ENCODE results near the gene NANS. TPM values are rescaled to one million over a fixed set of nuclear protein-coding genes. Genes with fewer than 3 reads are reported as not detected.
"Not testable (repeated sequence)": the region's sequence is repeated elsewhere in the genome, so short reads cannot be mapped to it uniquely, and the experiment has no call there.

NANS gene
- polyA plus RNA-seq, 1 donor from 2014 or later = 16.9 TPM

GRCh38 chr9:98019098-98019497 is 37.4 kb upstream of the NANS start:
- no peaks in the 10 kb centered on the region for H3K27me3 ChIP-seq (ENCODE audit: insufficient read depth, low read depth, low read length)
- H3K36me3 ChIP-seq (ENCODE audit: insufficient read depth, low read length) = no peaks in the 10 kb centered on the region
- H3K9me3 ChIP-seq (ENCODE audit: low read length) = no peaks in the 10 kb centered on the region
- no peaks in the 10 kb centered on the region for H3K79me2 ChIP-seq (replicated peaks; ENCODE audit: insufficient read depth, low read length)
- H2AFZ ChIP-seq (ENCODE audit: low read depth, low read length) = no peak overlapping the region
- H3K4me2 ChIP-seq (ENCODE audit: low read length) = no peak overlapping the region
- no peak overlapping the region for H3K9ac ChIP-seq (ENCODE audit: low read length)
- H3K4me3 ChIP-seq (ENCODE audit: low read length) = no peak overlapping the region
- H3K9me2 ChIP-seq (ENCODE audit: insufficient read depth, low read length) = no peaks in the 10 kb centered on the region
- no peak overlapping the region for H3K27ac ChIP-seq (ENCODE audit: low read length)
- H4K20me1 ChIP-seq (ENCODE audit: insufficient read depth) = no peaks in the 10 kb centered on the region
- no peaks in the 10 kb centered on the region for H3F3A ChIP-seq (ENCODE audit: insufficient read depth, low read length, poor library complexity, severe bottlenecking)
- TF ChIP-seq, protein P1, sequence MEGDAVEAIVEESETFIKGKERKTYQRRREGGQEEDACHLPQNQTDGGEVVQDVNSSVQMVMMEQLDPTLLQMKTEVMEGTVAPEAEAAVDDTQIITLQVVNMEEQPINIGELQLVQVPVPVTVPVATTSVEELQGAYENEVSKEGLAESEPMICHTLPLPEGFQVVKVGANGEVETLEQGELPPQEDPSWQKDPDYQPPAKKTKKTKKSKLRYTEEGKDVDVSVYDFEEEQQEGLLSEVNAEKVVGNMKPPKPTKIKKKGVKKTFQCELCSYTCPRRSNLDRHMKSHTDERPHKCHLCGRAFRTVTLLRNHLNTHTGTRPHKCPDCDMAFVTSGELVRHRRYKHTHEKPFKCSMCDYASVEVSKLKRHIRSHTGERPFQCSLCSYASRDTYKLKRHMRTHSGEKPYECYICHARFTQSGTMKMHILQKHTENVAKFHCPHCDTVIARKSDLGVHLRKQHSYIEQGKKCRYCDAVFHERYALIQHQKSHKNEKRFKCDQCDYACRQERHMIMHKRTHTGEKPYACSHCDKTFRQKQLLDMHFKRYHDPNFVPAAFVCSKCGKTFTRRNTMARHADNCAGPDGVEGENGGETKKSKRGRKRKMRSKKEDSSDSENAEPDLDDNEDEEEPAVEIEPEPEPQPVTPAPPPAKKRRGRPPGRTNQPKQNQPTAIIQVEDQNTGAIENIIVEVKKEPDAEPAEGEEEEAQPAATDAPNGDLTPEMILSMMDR (IDR thresholded peaks at IDR 0.05; ENCODE audit: poor library complexity, severe bottlenecking) = no peak
- TF ChIP-seq, protein P2, sequence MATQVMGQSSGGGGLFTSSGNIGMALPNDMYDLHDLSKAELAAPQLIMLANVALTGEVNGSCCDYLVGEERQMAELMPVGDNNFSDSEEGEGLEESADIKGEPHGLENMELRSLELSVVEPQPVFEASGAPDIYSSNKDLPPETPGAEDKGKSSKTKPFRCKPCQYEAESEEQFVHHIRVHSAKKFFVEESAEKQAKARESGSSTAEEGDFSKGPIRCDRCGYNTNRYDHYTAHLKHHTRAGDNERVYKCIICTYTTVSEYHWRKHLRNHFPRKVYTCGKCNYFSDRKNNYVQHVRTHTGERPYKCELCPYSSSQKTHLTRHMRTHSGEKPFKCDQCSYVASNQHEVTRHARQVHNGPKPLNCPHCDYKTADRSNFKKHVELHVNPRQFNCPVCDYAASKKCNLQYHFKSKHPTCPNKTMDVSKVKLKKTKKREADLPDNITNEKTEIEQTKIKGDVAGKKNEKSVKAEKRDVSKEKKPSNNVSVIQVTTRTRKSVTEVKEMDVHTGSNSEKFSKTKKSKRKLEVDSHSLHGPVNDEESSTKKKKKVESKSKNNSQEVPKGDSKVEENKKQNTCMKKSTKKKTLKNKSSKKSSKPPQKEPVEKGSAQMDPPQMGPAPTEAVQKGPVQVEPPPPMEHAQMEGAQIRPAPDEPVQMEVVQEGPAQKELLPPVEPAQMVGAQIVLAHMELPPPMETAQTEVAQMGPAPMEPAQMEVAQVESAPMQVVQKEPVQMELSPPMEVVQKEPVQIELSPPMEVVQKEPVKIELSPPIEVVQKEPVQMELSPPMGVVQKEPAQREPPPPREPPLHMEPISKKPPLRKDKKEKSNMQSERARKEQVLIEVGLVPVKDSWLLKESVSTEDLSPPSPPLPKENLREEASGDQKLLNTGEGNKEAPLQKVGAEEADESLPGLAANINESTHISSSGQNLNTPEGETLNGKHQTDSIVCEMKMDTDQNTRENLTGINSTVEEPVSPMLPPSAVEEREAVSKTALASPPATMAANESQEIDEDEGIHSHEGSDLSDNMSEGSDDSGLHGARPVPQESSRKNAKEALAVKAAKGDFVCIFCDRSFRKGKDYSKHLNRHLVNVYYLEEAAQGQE (IDR thresholded peaks at IDR 0.05; ENCODE audit: borderline replicate concordance) = no peak
- TF ChIP-seq TAF1 (IDR thresholded peaks at IDR 0.05; ENCODE audit: low read depth) (no peak), EP300 (conservative IDR thresholded peaks at IDR 0.05; ENCODE audit: poor library complexity, severe bottlenecking) (no peak), RAD21 (conservative IDR thresholded peaks at IDR 0.05) (no peak), POLR2AphosphoS5 (IDR thresholded peaks at IDR 0.05) (no peak), SMC3 (conservative IDR thresholded peaks at IDR 0.05; ENCODE audit: poor library complexity) (no peak), MXI1 (conservative IDR thresholded peaks at IDR 0.05; ENCODE audit: poor library complexity, severe bottlenecking) (no peak), EZH2 (IDR thresholded peaks at IDR 0.05; ENCODE audit: borderline replicate concordance, insufficient read depth, low read length, poor library complexity, severe bottlenecking) (no peak)

DNA sequence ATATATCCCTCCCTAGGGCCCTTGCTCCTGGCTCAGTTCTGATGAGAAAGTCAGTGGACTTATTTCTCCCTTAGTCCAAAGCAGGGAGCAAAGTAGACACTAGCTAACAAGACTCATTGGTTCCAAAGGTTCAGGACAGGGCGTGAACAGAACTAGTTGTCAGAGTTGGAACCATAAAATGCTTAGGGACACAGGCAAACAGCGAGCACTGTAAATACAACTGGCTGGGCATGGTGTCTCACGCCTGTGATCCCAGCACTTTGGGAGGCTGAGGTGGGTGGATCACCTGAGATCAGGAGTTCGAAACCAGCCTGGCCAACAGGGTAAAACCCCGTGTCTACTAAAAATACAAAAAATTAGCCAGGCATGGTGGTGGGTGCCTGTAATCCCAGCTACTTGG is 36.7 kb upstream of the NANS start:
- not testable (repeated sequence) for H3K27me3 ChIP-seq (ENCODE audit: insufficient read depth, low read depth, low read length); H2AFZ ChIP-seq (ENCODE audit: low read depth, low read length); H3K36me3 ChIP-seq (ENCODE audit: insufficient read depth, low read length); H3K9me2 ChIP-seq (ENCODE audit: insufficient read depth, low read length); H3K9me3 ChIP-seq (ENCODE audit: low read length); H3K4me2 ChIP-seq (ENCODE audit: low read length); H3K4me3 ChIP-seq (ENCODE audit: low read length); H4K20me1 ChIP-seq (ENCODE audit: insufficient read depth); H3K27ac ChIP-seq (ENCODE audit: low read length); H3K79me2 ChIP-seq (replicated peaks; ENCODE audit: insufficient read depth, low read length); H3F3A ChIP-seq (ENCODE audit: insufficient read depth, low read length, poor library complexity, severe bottlenecking); H3K9ac ChIP-seq (ENCODE audit: low read length)
